Endothelial cell of umbilical vein (primary cell): ENCODE measurements around the gene MYBPC1. TPM values are rescaled to one million over a fixed set of nuclear protein-coding genes. Genes with fewer than 3 reads are reported as not detected.

ENCODE experiments used
- BruUV-seq: library from RNA; stranded (reverse); fragments of 400-500 nt; replicated peaks from 2 replicates; lab custom pipeline; 2021; lab: Mats Ljungman, UMichigan
- CTCF ChIA-PET: fragments of 300-600, 350-600 bp; sonication (Branson Sonifier 250); formaldehyde crosslinking; loops from one replicate; lab custom pipeline; 2021; ENCODE audit warnings: antibody characterized with exemption, inconsistent platforms; lab: Charles Lee
- POLR2A ChIA-PET: fragments of 300-600, 350-600 bp; sonication (Branson Sonifier 250); formaldehyde crosslinking; loops from one replicate; lab custom pipeline; 2021; ENCODE audit warnings: antibody characterized with exemption, inconsistent platforms; lab: Charles Lee
- DNase-seq: peaks from one replicate; pipeline ENCODE4 v3.0.0-alpha.2; 2011; ENCODE audit warnings: low read depth, low spot score
- FAIRE-seq: peaks from 2 replicates; lab custom pipeline; 2011; peaks lifted over from hg19 to GRCh38; lab: Jason Lieb, UNC
- H2AFZ ChIP-seq: 2 replicates; pipeline ENCODE4 v1.6.0; 2012; ENCODE audit warnings: low read depth, low read length, control low read depth, inconsistent platforms
- H3K27ac ChIP-seq: 2 replicates; pipeline ENCODE4 v1.5.1; 2011; ENCODE audit warnings: low read depth, mild to moderate bottlenecking, control low read depth, low read length, moderate library complexity; ENCODE audit not compliant: insufficient read depth
- H3K27me3 ChIP-seq, 2 experiments: 2 replicates each; pipeline versions ENCODE4 v1.6.0 to v1.6.1; 2011; ENCODE audit warnings: low read length in 2 of 2, mixed read lengths in 1 of 2; ENCODE audit not compliant: control insufficient read depth in 2 of 2, insufficient read depth in 2 of 2
- H3K36me3 ChIP-seq, 2 experiments: 2 replicates in 1 of 2; 3 replicates in 1 of 2; pipeline ENCODE4 v1.5.1; 2011; ENCODE audit warnings: low read length in 2 of 2, mild to moderate bottlenecking in 1 of 2, moderate library complexity in 1 of 2; ENCODE audit not compliant: control insufficient read depth in 2 of 2, insufficient read depth in 2 of 2; ENCODE audit errors: extremely low read depth in 1 of 2
- H3K4me1 ChIP-seq: 3 replicates; pipeline ENCODE4 v1.5.1; 2011; ENCODE audit warnings: mild to moderate bottlenecking, low read length; ENCODE audit not compliant: control insufficient read depth, insufficient read depth; ENCODE audit errors: extremely low read depth
- H3K4me2 ChIP-seq: 2 replicates; pipeline ENCODE4 v1.6.1; 2011; ENCODE audit warnings: low read length, control low read depth, mixed read lengths; ENCODE audit not compliant: insufficient read depth
- H3K4me3 ChIP-seq, 3 experiments: fragments of 200-600 bp in 1 of 3; sonication (generic), shearing (Covaris generic) in 1 of 3; replicated peaks in 1 of 3; 2 replicates each; pipeline ENCODE4 v1.5.1; 2011 to 2016; ENCODE audit warnings: control low read depth in 3 of 3, low read length in 3 of 3, mild to moderate bottlenecking in 2 of 3, inconsistent platforms in 1 of 3, low read depth in 1 of 3, moderate library complexity in 1 of 3; ENCODE audit not compliant: insufficient read depth in 1 of 3
- H3K79me2 ChIP-seq: 2 replicates; pipeline ENCODE4 v1.6.0; 2012; ENCODE audit warnings: low read length, inconsistent platforms; ENCODE audit not compliant: control insufficient read depth, insufficient read depth
- H3K9ac ChIP-seq: replicated peaks from 2 replicates; pipeline ENCODE3; 2011; ENCODE audit warnings: low read length, control low read depth; ENCODE audit not compliant: insufficient read depth; ENCODE audit errors: extremely low read depth
- H3K9me1 ChIP-seq: replicated peaks from 3 replicates; pipeline ENCODE4 v1.6.0; 2011; ENCODE audit warnings: mild to moderate bottlenecking, low read length; ENCODE audit not compliant: control insufficient read depth, insufficient read depth; ENCODE audit errors: extremely low read depth
- H3K9me3 ChIP-seq: replicated peaks from 2 replicates; pipeline ENCODE4 v1.5.1; 2012; ENCODE audit warnings: low read length, inconsistent platforms; ENCODE audit not compliant: control insufficient read depth, insufficient read depth
- H4K20me1 ChIP-seq: replicated peaks from 2 replicates; pipeline ENCODE3; 2011; ENCODE audit warnings: mild to moderate bottlenecking, low read length; ENCODE audit not compliant: control insufficient read depth, insufficient read depth; ENCODE audit errors: extremely low read depth
- CTCF ChIP-seq, 2 donors: IDR thresholded peaks; 1 replicate in 1 of 2; 2 replicates in 1 of 2; pipeline ENCODE4 v1.5.1; 2011; ENCODE audit warnings: low read length in 2 of 2, mild to moderate bottlenecking in 2 of 2, moderate library complexity in 2 of 2, control low read depth in 1 of 2, inconsistent platforms in 1 of 2, low read depth in 1 of 2; ENCODE audit not compliant: insufficient read depth in 1 of 2; ENCODE audit errors: extremely low read depth in 1 of 2
- EZH2 ChIP-seq: IDR thresholded peaks from 2 replicates; pipeline ENCODE4 v1.6.1; 2012; ENCODE audit warnings: borderline replicate concordance, low read depth, mild to moderate bottlenecking, moderate library complexity, low read length, inconsistent platforms; ENCODE audit not compliant: severe bottlenecking
- FOS ChIP-seq: IDR thresholded peaks from 2 replicates; pipeline ENCODE4 v1.6.1; 2011; ENCODE audit warnings: mild to moderate bottlenecking, low read length, moderate library complexity, borderline replicate concordance; ENCODE audit not compliant: insufficient read depth
- GATA2 ChIP-seq: IDR thresholded peaks from 2 replicates; pipeline ENCODE4 v1.7.0; 2011; ENCODE audit warnings: low read depth, mild to moderate bottlenecking, moderate library complexity, mixed read lengths, low read length; ENCODE audit not compliant: insufficient read length, insufficient read depth
- JUN ChIP-seq: IDR thresholded peaks from 2 replicates; pipeline ENCODE4 v1.6.1; 2011; ENCODE audit warnings: borderline replicate concordance, low read depth; ENCODE audit not compliant: insufficient read length, insufficient read depth
- MAX ChIP-seq: IDR thresholded peaks from 2 replicates; pipeline ENCODE4 v1.6.1; 2011; ENCODE audit not compliant: insufficient read depth, insufficient read length
- MYC ChIP-seq: IDR thresholded peaks from one replicate; pipeline ENCODE4 v1.6.1; 2011; ENCODE audit warnings: mild to moderate bottlenecking, low read depth, low read length
- POLR2A ChIP-seq: IDR thresholded peaks from 2 replicates; pipeline ENCODE4 v1.6.1; 2012; ENCODE audit warnings: low read depth, mild to moderate bottlenecking, control low read depth, low read length
- POLR2AphosphoS5 ChIP-seq: IDR thresholded peaks from 2 replicates; pipeline ENCODE4 v1.6.1; 2012; ENCODE audit warnings: low read depth, mild to moderate bottlenecking, control low read depth, low read length, moderate library complexity; ENCODE audit not compliant: insufficient read depth
- dilution Hi-C: fragments of 300-500 bp; cut with MboI; formaldehyde crosslinking; loops from one replicate; pipeline ENCODE4 v1.15.0; 2019; ENCODE audit warnings: low sequenced_read_pairs; ENCODE audit not compliant: extremely low pct_ligation_motif_present
- intact Hi-C: fragments of 100-400 bp; cut with micrococcal nuclease; formaldehyde crosslinking; loops from one replicate; pipeline ENCODE4 v1.10.0; 2022
- polyA plus RNA-seq, 4 experiments: library from polyadenylated mRNA; depleted of rRNA in 3 of 4; stranded (reverse) in 3 of 4; unstranded in 1 of 4; fragments of >200 nt; gene quantifications; 2 replicates each; pipeline versions ENCODE4 v1.2.1 to v1.2.3, GENCODE V29; 2011 to 2012; ENCODE audit warnings: missing spikeins in 1 of 4
- total RNA-seq: library from RNA; stranded (reverse); gene quantifications from 2 replicates; pipeline ENCODE4 v1.2.3, GENCODE V29; 2021

Gene MYBPC1
- total and polyA plus RNA-seq, 2 donors (not counting 3 experiments of a cell fraction or from before 2014, with no cell fraction given) = not detected

GRCh38 chr12:101719566-101719965 lies 124.8 kb downstream of the MYBPC1 start:
- ChIA-PET CTCF (no interaction called here), POLR2A (no interaction called here)
- H2AFZ ChIP-seq = no peak overlapping the region
- DNase-seq (no peak), FAIRE-seq (no peak)
- dilution Hi-C loops = no loop called here
- no peaks in the 10 kb centered on the region for H3K4me1 ChIP-seq
- intact Hi-C loops = no loop called here
- H3K4me3 ChIP-seq = no peak overlapping the region
- no peak overlapping the region for H3K27ac ChIP-seq
- no peak overlapping the region for H3K9ac ChIP-seq
- no peaks in the 10 kb centered on the region for H3K9me3 ChIP-seq
- no peaks in the 10 kb centered on the region for H3K36me3 ChIP-seq
- H4K20me1 ChIP-seq = no peaks in the 10 kb centered on the region
- BruUV-seq = no TSS peak
- no peak overlapping the region for H3K4me2 ChIP-seq
- H3K79me2 ChIP-seq = peaks cover 2% of the 10 kb centered on the region
- no peaks in the 10 kb centered on the region for H3K9me1 ChIP-seq
- TF ChIP-seq EZH2 (no peak), POLR2A (no peak), MAX (no peak), MYC (no peak), CTCF (IDR thresholded peaks at IDR 0.05; ENCODE audit: extremely low read depth in 1 of 2, insufficient read depth in 1 of 2, low read depth in 1 of 2, low read length in 2 of 2) (no peak), GATA2 (no peak), FOS (no peak), JUN (no peak), POLR2AphosphoS5 (no peak)
- no peaks in the 10 kb centered on the region for H3K27me3 ChIP-seq
